ENCODE measurements around the gene PRR7. TPM values are rescaled to one million over a fixed set of nuclear protein-coding genes. Genes with fewer than 3 reads are reported as not detected.

PRR7 gene
- total and polyA plus RNA-seq, 4 donors: 0.17 to 1.4 (median 0.49) TPM

- Histone ChIP-seq H3K27ac (ENCODE audit: low read depth in 1 of 2, low read length in 2 of 2) (peak overlapping the region; percentile 63 to 73), H3K4me1 (ENCODE audit: control insufficient read depth in 4 of 4, insufficient read depth in 4 of 4, low read length in 3 of 4) (peaks cover 3 to 25% (median 17%) of the 10 kb centered on the region in 4 donors), H3K36me3 (ENCODE audit: control insufficient read depth in 4 of 4, insufficient read depth in 3 of 4, low read depth in 1 of 4, low read length in 3 of 4) (peaks cover 0 to 7% (median 2%) of the 10 kb centered on the region in 4 donors), H3K9ac (ENCODE audit: low read depth in 1 of 2, low read length in 2 of 2) (no peak overlapping the region), H3K27me3 (ENCODE audit: control insufficient read depth in 4 of 4, insufficient read depth in 4 of 4, low read length in 3 of 4) (no peaks in the 10 kb centered on the region), H3K4me3 (ENCODE audit: low read depth in 1 of 3, low read length in 3 of 3) (no peak overlapping the region), H3K9me3 (ENCODE audit: control insufficient read depth in 4 of 4, low read length in 3 of 4) (no peaks in the 10 kb centered on the region)
- WGBS: 85% methylated on average over 10 of the region's 10 CpGs
- no peak for DNase-seq (ENCODE audit: low spot score)
- TF ChIP-seq SP1 (IDR thresholded peaks at IDR 0.05): no peak
- no peak for TF ChIP-seq CTCF (IDR thresholded peaks at IDR 0.05; ENCODE audit: low read depth, low read length, missing input control)
- no peak for TF ChIP-seq MAX (IDR thresholded peaks at IDR 0.05)
- TF ChIP-seq YY1 (IDR thresholded peaks at IDR 0.05): no peak
- no peak for TF ChIP-seq ZBTB33 (IDR thresholded peaks at IDR 0.05)
Measured at GRCh38 chr5:177428574-177429217, 17.9 kb upstream of the PRR7 start.

- no peak overlapping the region for H3K9ac ChIP-seq (ENCODE audit: low read depth in 1 of 2, low read length in 2 of 2)
- H3K4me1 ChIP-seq (ENCODE audit: control insufficient read depth in 4 of 4, insufficient read depth in 4 of 4, low read length in 3 of 4): peaks cover 3 to 25% (median 17%) of the 10 kb centered on the region in 4 donors
- H3K36me3 ChIP-seq (ENCODE audit: control insufficient read depth in 4 of 4, insufficient read depth in 3 of 4, low read depth in 1 of 4, low read length in 3 of 4): peaks cover 2 to 10% (median 4%) of the 10 kb centered on the region in 4 donors
- no peak for TF ChIP-seq YY1 (IDR thresholded peaks at IDR 0.05)
- TF ChIP-seq ATF3 (IDR thresholded peaks at IDR 0.05): no peak
- no peak for TF ChIP-seq EGR1 (IDR thresholded peaks at IDR 0.05; ENCODE audit: low read depth in 2 of 2)
- no peak for TF ChIP-seq ZBTB33 (IDR thresholded peaks at IDR 0.05)
- no peak for TF ChIP-seq GABPA (IDR thresholded peaks at IDR 0.05 in 1 of 2, conservative IDR thresholded peaks at IDR 0.05 in 1 of 2)
- TF ChIP-seq HNF4G (IDR thresholded peaks at IDR 0.05): no peak
- no peak for TF ChIP-seq MAX (IDR thresholded peaks at IDR 0.05)
- TF ChIP-seq TAF1 (conservative IDR thresholded peaks at IDR 0.05): no peak
- TF ChIP-seq CTCF (IDR thresholded peaks at IDR 0.05; ENCODE audit: low read depth, low read length, missing input control): no peak
- TF ChIP-seq JUND (IDR thresholded peaks at IDR 0.05): no peak
- no peak for DNase-seq (ENCODE audit: low spot score)
- H3K27me3 ChIP-seq (ENCODE audit: control insufficient read depth in 4 of 4, insufficient read depth in 4 of 4, low read length in 3 of 4): no peaks in the 10 kb centered on the region
- H3K27ac ChIP-seq (ENCODE audit: low read depth in 1 of 2, low read length in 2 of 2): peak overlapping the region; percentile 63 to 73
- H3K4me3 ChIP-seq (ENCODE audit: low read depth in 1 of 3, low read length in 3 of 3): no peak overlapping the region
- H3K9me3 ChIP-seq (ENCODE audit: control insufficient read depth in 4 of 4, low read length in 3 of 4): no peaks in the 10 kb centered on the region
- 80% methylated on average over 6 of the region's 6 CpGs for WGBS
Measured at GRCh38 chr5:177429248-177430040, 17.2 kb upstream of the PRR7 start.

All from liver (tissue), 9 donors.